ENCODE measurements around the gene TMEM245.

Gene TMEM245

GRCh38 chr9:109095321-109095720 is 24.4 kb downstream of the TMEM245 start:
- Histone ChIP-seq H3K36me3 (ENCODE audit: control insufficient read depth in 2 of 2, insufficient read depth in 1 of 2, low read length in 2 of 2) (peaks cover 0 to 64% of the 10 kb centered on the region in 2 experiments; a peak in 2 of 3 replicates), H3K27ac (ENCODE audit: extremely low read depth, low read depth, low read length) (no peak overlapping the region), H3K4me3 (ENCODE audit: low read depth, low read length) (no peak overlapping the region), H3K9me3 (ENCODE audit: control insufficient read depth, insufficient read depth, low read depth, low read length) (no peaks in the 10 kb centered on the region), H3K4me1 (ENCODE audit: control insufficient read depth, insufficient read depth, low read length) (peaks cover 4% of the 10 kb centered on the region; the same call in 1 of the 2 replicates)
- ChIA-PET CTCF (no interaction called here), POLR2A (no interaction called here)
- TF ChIP-seq ZNF544 (tag by site-specific recombination; IDR thresholded peaks at IDR 0.05) (no peak), ZNF76 (tag by site-specific recombination; IDR thresholded peaks at IDR 0.05; ENCODE audit: borderline replicate concordance, low read depth) (no peak), ZNF510 (tag by site-specific recombination; IDR thresholded peaks at IDR 0.05; ENCODE audit: insufficient replicate concordance) (no peak), ZBTB8A (tag by site-specific recombination; IDR thresholded peaks at IDR 0.05) (no peak), ZNF311 (tag by site-specific recombination; IDR thresholded peaks at IDR 0.05; ENCODE audit: borderline replicate concordance) (no peak), ZNF664 (tag by site-specific recombination; IDR thresholded peaks at IDR 0.05) (no peak), ZNF529 (tag by site-specific recombination; IDR thresholded peaks at IDR 0.05; ENCODE audit: insufficient replicate concordance) (no peak), ZNF341 (tag by site-specific recombination; IDR thresholded peaks at IDR 0.05; ENCODE audit: low read depth) (no peak), HOXA7 (CRISPR knock-in tag; IDR thresholded peaks at IDR 0.05; ENCODE audit: borderline replicate concordance) (no peak), ZNF274 (IDR thresholded peaks at IDR 0.05; ENCODE audit: low read length) (no peak), ZNF274 (tag by site-specific recombination; IDR thresholded peaks at IDR 0.05; ENCODE audit: borderline replicate concordance) (no peak), GLIS2 (tag by site-specific recombination; IDR thresholded peaks at IDR 0.05) (no peak), KLF9 (tag by site-specific recombination; IDR thresholded peaks at IDR 0.05; ENCODE audit: low read depth) (no peak), TSHZ1 (tag by site-specific recombination; IDR thresholded peaks at IDR 0.05; ENCODE audit: borderline replicate concordance) (no peak), ZNF639 (tag by site-specific recombination; IDR thresholded peaks at IDR 0.05) (no peak), ZNF645 (tag by site-specific recombination; IDR thresholded peaks at IDR 0.05) (no peak)

GRCh38 chr9:109094268-109094667 is 25.5 kb downstream of the TMEM245 start:
- Histone ChIP-seq H3K27ac (ENCODE audit: extremely low read depth, low read depth, low read length) (no peak overlapping the region), H3K36me3 (ENCODE audit: control insufficient read depth in 2 of 2, insufficient read depth in 1 of 2, low read length in 2 of 2) (peaks cover 0 to 72% of the 10 kb centered on the region in 2 experiments; a peak in 2 of 3 replicates)

More at GRCh38 chr9:109094268-109094667, 25.5 kb downstream of the TMEM245 start:
- ChIA-PET POLR2A (no interaction called here), CTCF (interaction anchor here (0.6 to 1.1 kb wide), 2 partner anchors 11 to 89 kb away, joined by 3 to 5 read pairs; no protein-coding TSS in a partner anchor)
- no peaks in the 10 kb centered on the region for H3K9me3 ChIP-seq (ENCODE audit: control insufficient read depth, insufficient read depth, low read depth, low read length)
- no peak overlapping the region for H3K4me3 ChIP-seq (ENCODE audit: low read depth, low read length)
- peaks cover 4% of the 10 kb centered on the region; the same call in 1 of the 2 replicates for H3K4me1 ChIP-seq (ENCODE audit: control insufficient read depth, insufficient read depth, low read length)
- TF ChIP-seq ZBTB49 (tag by site-specific recombination; IDR thresholded peaks at IDR 0.05; ENCODE audit: low read depth) (no peak), TCF7L2 (IDR thresholded peaks at IDR 0.05; ENCODE audit: borderline replicate concordance, low read depth, low read length) (no peak)
